NCI-H146 treated with DMSO at 0.1 percent for 48 hours (cell line): ENCODE measurements around the gene PAQR6.

Source experiments
- DNase-seq: peaks from one replicate; lab custom pipeline; 2025; ENCODE audit not compliant: unreplicated experiment; lab: John Stamatoyannopoulos, UW

Gene PAQR6, protein sequence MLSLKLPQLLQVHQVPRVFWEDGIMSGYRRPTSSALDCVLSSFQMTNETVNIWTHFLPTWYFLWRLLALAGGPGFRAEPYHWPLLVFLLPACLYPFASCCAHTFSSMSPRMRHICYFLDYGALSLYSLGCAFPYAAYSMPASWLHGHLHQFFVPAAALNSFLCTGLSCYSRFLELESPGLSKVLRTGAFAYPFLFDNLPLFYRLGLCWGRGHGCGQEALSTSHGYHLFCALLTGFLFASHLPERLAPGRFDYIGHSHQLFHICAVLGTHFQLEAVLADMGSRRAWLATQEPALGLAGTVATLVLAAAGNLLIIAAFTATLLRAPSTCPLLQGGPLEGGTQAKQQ

DNA sequence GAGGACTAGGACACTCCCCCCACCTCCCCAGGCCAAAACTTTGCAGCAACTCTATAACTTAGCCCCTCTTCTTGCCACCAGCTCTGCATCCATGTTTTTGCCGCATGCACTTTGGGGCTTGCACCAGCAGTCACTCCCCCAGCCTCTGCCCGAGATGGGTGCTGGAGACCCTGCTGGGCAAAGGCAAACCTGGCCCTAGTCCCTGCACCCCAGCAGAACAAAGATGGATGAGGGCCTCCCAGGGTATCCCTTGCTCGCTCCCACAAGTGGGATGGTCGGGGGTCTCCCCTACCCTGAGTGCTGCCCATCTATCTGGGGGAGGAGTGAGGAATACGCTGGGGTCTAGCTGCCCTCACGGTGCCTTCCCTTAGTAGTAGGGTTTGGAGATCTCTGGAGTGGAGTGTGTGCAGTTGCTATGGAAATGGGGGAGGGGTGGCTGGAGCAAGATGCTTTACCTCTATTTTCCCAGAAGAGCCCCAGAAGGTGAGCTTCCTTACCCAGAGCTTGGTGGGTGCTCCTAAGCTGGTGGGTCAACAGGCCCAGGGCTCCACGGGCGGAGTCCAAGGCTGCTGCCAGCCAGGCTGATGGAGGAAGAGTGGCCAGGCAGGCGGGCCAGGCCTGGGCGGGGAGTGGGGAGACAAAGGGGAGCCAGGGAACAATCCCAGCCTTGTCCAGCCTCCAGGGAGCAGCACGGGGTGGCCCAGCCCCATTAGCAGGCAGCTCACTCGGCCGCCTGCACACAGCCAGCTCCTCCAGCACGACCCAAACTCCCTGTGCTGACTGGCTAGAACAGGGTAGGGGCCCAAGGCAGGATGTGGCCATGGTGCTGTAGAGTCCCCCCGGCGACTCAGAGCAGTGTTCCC lies at the start of gene PAQR6:
PAQR6 (minus strand) TSS at position 597 of the 863 bp plus-strand sequence. CDS start 1,325 bp downstream, outside the sequence.
- DNase-seq = no peak

DNA sequence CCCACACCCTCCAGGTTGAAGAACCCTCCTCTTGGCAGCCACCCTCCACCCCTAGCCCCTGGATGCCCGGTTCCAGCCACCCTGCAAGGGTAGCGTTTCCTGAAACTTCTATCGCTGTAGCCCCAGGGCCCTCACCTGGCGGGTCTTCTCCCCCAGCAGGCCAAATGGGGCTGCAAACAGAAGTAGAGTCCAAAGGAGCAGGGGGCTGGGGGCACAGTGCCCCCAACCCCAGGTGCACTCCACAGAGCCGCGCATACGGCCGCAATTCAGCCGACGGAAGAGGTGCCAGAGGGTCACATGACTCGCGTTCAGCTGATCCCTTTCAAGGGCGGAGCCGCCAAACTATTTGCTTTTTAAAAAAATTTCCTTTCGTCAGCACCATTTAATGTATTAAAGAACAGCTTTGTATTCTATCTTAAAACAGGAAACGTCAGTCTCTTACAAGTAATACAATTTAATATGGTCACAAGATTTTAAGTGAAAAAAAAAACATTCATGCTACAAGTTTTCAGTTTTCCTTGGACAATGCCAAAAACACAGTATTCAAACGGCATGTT lies 47.6 kb upstream of the PAQR6 start, which contains the start of gene GLMP:
GLMP (minus strand) TSS at position 289 of the 557 bp plus-strand sequence; CDS start at position 255, 34 bp downstream.
- DNase-seq = peak; percentile 41

DNA sequence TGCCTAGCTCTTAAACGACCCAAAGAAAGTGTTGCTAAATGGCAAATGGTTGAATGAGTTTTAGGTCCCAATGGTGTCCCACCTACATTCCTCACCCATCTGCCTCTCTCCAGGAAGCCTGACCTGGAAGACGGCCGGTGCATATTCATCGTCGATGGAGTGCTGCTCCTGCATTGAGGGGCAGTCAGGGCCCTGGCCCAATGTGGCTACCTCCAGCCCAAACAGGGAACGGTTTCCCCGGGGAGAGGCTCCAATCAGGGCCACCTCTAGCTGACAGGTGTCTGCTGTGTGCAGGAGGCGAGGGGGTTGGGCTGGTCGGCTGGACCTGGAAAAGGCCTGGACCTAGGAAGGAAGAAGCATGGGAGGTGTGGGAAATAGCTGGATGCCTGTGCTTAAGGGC lies 46.0 kb upstream of the PAQR6 start:
- DNase-seq = no peak

DNA sequence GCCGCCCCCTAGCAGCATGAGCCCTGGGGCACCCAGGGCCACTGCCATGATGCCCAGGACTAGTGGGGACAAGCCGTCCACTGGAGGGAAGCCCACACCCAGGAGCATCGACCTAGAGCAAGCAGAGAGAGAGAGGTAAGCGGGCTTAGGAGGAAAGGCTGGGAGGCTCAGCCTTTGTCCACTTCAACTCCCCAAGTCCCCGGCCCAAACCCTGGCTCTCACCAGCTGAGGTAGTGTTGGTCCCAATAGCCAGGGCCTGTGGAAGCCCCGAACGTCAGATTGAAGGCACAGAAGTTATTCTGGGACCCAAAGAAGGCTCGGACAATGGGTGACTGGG lies 45.2 kb upstream of the PAQR6 start:
- no peak for DNase-seq

DNA sequence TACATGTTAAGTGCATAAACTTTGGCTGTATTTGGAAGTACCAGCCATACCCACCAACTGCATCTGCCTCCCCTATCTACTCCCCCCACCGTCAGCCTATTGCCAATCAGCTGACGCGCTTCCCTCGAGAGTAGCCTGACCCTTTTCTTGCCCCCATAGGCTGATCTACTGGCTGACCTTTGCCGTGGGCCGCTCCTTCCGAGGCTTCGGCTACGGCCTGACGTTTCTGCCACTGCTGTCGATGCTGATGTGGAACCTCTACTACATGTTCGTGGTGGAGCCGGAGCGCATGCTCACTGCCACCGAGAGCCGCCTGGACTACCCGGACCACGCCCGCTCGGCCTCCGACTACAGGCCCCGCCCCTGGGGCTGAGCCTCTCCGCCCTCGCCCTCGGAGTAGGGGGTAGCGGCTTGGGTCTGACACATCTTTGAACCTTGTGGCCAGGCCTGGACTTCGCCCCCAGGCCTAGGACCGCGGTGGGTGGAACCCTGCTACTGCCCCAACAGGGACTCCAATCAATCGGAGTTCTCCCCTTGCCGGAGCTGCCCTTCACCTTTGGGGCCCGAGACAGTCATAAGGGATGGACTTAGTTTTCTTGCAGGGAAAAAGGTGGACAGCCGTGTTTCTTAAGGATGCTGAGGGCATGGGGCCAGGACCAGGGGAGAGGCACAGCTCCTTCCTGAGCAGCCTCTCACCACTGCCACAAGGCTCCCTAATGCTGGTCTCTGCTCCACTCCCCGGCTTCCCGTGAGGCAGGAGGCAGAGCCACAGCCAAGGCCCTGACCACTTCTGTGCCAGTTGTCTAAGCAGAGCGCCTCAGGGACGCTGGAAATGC lies 43.6 kb upstream of the PAQR6 start:
- no peak for DNase-seq

DNA sequence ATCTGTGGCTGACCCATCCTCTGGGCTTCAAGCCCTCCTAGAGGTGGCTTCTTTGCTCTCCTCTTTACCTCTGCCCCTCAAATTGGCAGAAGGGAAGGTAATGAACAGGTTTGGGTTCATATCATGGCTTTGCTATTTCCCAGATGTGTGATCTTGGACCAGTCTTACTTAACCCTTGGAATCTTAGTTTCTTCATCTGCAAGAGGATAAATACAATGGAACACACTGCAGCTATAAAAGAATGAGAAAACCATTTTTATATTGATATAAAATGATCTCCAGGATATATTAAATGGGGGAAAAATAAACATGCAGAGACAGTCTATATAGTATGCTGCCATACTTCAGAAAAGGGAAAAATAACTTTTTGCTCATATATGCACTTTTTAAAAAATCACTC lies 42.0 kb upstream of the PAQR6 start:
- no peak for DNase-seq

DNA sequence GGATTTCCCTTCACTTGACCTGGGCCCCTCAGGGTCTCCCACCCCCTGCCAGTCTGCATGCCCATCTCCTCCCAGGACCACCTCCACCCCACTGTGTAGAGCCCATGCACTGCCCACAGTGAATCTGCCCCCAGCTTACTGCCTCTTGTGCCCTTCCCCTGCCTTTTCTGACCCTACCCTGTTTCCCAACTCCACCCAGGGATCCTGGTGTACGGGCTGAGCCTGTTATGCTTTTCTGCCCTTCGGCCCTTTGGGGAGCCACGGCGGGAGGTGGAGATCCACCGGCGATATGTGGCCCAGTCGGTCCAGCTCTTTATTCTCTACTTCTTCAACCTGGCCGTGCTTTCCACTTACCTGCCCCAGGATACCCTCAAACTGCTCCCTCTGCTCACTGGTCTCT lies 38.2 kb upstream of the PAQR6 start:
- no peak for DNase-seq

DNA sequence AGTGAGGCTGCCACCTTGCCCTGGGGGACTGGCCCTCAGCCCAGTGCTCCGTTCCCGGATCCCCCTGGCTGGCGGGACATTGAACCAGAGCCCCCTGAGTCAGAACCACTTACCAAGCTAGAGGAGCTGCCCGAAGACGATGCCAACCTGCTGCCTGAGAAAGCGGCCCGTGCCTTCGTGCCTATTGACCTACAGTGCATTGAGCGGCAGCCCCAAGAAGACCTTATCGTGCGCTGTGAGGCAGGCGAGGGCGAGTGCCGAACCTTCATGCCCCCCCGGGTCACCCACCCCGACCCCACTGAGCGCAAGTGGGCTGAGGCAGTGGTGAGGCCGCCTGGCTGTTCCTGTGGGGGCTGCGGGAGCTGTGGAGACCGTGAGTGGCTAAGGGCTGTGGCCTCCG lies 37.6 kb upstream of the PAQR6 start:
- no peak for DNase-seq

DNA sequence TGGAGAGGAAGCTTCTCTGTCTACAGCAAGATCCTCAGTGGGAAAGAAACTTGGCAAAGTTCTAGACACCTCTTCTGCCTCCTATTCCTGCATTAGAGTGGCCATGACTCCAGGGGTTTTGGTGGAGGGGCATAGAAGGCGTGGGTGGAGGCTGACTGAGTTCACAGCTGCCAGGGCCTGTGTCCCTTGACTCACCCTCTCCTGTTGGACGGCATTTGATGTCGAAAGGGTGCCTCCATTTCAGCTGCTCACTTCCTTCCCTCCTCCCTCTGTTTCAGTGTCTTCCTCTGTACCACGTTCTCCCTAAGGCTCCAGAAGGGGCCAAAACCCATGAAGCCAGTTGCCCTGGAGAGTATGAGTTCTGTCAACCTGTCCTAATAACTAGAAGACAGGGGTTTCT lies 36.9 kb upstream of the PAQR6 start:
- DNase-seq = no peak

DNA sequence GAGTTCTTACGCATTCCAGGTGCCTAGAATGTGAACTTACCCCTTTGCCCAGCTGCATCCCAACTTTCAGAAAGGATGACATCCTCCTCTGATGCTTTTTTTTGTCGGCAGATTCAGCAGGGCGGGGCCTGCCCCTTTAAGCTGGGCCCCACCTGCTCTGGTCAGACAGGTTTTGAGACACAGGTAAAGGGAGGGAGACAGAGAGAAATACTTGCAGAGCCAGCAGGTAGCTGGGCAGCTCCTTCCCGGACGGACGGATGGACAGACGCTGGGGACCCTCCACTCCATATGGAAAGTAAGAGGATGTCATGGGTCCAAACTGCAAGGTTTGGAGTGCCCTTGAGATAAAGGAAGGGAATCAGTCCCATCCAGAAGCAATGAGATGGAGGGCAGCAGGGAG lies 36.3 kb upstream of the PAQR6 start, which contains the start of gene TMEM79:
TMEM79 (plus strand) TSS at position 214 of the 400 bp plus-strand sequence. CDS start 902 bp downstream, outside the sequence.
- DNase-seq = no peak

DNA sequence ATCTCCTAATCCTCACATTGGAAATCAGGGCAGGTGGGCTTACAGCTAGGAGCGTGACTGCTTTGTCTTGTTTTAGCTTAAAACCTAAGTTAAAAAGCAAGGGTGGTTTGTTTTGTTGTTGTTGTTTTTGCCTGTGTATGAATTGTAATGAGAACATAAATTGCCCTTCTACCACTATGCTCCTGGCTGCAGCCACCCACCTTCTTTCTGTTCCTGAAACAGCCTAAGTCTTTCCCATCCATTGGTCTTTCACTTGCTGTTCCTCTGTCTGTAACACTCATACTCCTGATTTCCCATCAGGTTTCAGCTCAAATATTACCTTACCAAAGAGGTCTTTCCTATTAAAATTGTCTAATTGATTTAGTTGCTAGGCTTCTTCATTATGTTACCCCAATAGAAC lies 35.7 kb upstream of the PAQR6 start:
- no peak for DNase-seq

DNA sequence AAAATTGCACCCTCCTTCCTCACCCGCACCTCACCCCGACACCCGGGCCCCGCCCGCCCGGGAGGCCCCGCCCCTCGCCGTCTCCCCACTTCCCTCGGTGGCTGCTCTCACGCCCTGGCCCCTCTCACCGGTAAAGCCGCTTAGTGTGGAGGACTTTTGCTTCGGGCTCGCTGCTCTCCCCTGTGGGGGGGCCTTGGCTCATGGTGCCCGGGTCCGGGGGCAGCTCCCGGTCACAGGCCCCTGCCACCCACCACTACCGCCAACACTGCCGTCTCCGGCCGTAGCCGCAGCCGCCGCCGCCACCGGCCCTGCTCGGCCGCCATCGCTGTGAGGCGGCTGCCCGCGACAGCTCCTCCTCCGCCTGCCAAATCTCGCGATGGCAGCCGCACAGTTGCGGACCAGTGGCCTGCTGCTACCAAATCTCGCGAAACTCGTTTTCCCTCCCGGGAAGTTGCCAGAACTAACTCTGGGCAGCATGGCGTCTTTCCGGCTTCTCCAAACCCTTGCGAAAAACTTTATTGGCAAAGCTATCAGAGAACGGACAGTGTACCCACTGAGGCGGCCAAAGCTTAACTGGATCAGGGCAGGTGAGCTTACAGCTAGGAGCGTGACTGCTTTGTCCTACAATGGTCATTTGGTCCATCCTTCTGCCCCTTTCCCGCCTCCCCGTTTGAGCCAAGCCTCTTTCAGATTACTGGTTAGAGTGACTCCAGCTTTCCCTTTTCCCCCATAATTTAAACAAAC lies 34.8 kb upstream of the PAQR6 start, which contains the start of gene SMG5:
SMG5 (minus strand) TSS at position 347 of the 744 bp plus-strand sequence; CDS start at position 202, 145 bp downstream.
- peak; percentile 93 for DNase-seq

DNA sequence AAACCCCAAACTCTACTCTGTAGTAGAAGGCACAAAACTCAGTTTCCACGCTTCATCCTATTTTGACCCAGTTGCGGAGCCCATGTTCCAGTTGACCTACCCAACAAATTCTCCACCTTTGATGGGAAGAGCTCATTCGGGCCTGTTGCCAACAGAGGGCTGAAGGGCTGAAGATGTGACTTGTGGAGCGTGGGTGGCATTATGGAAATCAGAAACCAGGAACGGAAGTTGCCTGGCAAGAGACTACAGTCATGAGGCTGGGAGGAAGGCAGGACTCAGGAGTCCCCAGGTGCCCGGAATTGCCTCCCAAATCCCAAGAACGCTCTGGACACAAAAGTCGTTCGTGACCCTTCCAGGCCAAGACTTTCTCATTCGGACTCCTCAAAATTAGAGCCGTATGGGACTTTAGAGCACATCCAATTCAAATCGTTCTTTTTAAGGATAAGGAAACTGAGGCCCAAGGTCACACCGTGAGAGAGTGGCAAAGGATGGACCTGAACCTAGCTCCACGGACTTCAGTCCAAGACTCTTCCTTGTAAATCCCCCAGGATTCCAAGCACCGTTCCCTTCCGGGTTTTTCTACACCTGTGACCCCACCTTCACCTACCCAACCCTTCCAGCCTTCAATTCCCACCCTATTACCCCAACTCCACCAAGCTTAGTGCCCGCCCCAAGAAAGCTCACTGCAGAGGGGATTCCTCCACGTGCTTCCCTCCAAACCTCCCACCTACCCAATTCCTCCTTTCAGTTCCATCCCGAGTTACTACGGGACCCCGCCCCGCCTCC lies 34.0 kb upstream of the PAQR6 start:
- peak; percentile 66 for DNase-seq

DNA sequence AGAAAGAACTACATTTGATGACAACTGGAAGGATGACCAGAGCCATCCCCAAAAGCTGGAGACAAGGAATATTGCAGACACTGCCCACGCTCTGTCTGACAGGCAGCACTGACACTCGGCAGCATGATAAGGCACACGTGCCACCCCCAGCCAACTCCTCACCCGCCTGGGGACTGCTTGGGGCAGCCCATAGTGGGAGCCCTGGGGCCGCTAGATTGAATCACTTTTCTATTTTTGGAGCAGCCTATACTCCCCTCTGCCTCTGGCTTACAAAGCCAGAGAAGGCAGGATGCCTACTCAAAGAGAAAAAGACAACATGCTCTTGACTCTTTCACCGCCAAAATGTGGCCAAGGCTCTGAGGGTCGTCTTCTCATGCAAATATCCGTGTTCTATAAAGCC lies 33.4 kb upstream of the PAQR6 start:
- DNase-seq = no peak

DNA sequence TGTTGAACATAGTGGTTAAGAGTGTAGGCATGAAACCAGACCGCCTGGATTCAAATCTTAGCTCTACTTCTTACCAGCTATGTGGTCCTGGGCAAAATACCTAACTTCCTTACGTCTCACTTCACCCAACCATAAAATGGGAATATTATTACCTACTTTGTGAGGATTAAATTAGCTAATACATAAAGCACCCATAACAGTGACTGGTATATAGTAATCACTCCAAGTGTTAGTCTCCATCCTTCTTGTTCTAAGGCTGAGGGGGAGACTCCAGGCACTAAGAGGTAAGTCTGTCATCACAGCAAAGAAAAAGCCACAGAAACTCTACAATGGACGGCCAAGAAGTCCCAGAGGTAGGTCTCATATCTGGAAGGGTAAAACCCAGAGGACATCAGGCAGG lies 32.0 kb upstream of the PAQR6 start:
- DNase-seq = no peak

DNA sequence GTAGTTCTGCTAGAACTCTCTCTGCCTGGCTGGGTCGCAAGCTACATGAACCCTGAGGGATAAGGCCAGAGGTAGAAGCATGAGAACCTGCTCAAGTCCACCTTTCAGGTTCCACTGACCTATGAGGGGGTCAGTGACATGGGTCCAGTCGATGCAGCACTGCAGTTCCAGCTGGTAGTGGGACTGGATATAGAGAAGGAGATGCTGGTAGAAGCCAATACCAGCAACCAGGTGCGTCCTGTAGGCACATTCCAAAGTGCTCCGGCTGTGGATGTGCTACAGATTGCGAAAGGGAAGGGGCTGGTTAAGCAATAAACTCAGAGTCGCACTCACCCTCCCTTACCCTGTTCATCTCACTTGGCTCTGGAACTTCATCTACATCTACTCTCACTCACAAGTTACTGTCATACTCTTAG lies 29.1 kb upstream of the PAQR6 start:
- no peak for DNase-seq

DNA sequence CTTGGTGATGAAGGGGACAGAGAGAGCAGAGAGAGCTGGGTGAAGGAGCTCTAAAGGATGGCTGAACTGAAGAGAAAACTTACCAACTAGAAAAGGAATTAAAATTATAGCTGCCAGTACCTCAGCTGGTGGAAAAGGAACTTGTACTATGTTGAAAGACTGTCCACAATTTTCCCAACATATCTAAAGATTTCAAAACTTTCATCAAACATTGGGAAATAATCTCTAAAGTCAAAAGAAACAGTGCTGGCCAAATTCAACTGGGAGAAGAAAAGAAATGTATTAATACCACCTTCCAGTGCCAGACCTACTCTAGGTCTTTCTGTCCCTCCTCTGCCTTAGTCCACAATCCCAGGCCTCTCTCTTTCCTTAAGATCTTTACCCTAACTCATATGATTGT lies 28.7 kb upstream of the PAQR6 start:
- DNase-seq = no peak

DNA sequence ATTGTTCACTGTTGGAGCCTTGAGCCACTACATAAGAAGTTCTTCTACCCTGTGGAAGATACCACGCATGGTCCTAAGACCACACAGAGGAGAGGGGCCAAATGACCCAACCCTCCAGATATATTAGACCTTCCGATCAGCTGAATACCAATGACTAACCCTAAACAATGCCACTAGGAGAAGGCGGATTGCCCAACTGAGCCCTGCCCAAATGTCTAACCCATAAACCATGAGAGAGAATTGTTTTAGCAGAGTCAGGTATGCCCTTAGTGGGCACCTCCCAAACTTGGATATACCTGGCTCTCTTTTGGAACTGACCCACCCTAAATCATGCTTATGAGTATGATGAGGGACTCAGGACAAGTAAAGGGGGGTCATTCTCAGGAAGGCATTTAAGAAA lies 22.5 kb upstream of the PAQR6 start:
- no peak for DNase-seq

DNA sequence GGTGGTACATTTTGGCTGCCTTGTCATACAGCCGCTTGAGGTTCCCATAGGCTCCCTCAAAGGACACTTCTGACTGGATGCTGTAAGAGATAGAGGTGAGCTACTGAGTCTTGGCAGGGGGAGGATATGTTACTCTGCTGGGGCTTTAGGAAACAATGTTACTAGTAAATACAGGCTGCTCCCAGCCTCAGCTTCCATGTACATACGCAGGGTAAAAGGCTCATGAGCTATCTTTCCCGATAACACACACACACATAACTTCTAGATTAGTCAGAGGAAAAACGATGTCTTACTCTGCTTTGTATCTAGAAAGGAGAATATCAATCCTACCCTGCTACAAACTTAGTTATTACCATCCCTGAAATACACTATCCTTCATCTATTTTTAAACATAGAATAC lies 20.5 kb upstream of the PAQR6 start:
- no peak for DNase-seq
